DMS53 treated with DMSO at 0.1 percent for 48 hours (cell line): Measurements from ENCODE around the gene TNS3.

Source experiments
- DNase-seq: peaks from one replicate; lab custom pipeline; 2025; ENCODE audit not compliant: unreplicated experiment; lab: John Stamatoyannopoulos, UW

TNS3 gene

GRCh38 chr7:47318395-47319182, 263.3 kb downstream of the TNS3 start:
- DNase-seq, result no peak

DNA sequence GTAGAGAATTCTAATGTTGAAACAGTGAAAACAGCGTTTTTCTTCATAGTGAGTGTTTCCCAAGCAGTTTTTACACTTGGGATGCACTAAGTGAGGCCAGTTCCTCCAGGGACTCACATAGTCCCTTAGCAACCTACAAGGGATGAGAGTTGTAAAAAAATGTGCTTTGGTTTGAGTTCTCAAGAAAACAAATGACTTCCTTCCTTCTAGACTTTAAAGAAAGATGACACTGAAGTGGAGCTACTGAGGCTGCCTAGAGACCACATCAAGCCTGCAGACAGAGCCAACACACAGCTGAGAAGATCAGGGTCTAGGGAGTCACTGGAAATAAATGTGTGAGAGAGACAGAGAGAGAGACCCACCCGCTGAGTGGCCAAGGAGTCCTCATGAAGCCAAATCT, 264.4 kb downstream of the TNS3 start:
- DNase-seq, result no peak

DNA sequence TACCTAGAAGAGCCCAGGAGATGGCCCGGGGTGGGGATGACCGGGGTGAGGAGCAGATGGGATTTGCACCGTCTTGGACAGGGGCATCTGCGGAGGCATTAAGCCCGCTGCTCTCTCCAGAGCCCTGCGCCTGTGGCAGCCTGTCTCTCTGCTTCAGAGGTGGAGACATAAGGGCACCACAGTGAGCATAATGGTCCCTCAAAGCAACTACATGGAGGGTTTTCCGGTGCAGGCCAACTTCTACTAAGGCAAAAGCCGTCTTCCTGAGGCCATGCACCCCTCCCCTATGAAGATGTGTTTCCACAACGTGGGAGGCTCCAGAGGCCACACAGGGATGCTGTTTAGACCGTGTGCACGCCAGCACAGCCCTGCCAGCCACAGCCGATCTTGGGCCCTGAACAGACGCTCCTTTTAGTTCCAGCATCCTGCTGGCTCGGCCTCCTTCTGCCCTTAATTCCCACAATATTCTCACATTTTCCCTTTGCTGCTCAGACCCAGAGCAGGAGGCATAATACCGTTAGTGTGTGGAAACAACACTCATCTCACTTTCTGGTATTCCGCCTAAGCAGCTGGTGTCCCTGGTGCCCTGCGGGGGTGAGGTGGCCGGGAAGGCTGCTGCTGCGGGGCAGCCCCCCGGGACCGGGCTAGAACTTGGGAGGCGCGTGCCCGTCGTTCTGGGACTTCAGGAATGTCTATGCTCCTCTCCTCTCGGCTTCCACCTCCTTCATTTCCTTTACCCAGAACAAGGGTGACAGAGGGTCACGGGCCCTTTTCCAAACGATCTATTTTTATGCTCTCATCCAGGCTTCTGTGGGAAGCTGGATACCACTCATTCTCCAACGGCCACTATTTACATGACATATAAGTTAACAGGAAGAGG, 266.9 kb downstream of the TNS3 start:
- DNase-seq, result no peak

DNA sequence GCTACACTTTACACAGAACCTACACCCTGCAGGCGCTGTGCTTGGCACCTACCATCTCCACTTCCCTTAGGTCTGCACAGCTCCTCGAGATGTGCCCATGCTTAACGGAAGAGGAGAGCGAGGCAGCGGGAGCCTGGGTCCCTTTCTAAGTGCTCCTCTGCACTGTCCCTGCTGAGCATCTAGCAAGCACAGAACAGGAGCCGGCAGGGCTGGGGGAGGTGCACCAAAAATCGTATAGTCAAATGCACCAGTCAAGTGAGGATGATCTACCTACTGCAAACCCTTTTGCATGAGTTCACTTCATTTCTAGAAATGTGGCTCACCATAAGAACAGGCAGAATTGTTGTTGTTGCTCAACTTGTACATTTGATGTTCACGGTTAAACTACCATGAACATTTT, 267.7 kb downstream of the TNS3 start:
- DNase-seq, result no peak

GRCh38 chr7:47313564-47313963, 268.3 kb downstream of the TNS3 start:
- no peak for DNase-seq

DNA sequence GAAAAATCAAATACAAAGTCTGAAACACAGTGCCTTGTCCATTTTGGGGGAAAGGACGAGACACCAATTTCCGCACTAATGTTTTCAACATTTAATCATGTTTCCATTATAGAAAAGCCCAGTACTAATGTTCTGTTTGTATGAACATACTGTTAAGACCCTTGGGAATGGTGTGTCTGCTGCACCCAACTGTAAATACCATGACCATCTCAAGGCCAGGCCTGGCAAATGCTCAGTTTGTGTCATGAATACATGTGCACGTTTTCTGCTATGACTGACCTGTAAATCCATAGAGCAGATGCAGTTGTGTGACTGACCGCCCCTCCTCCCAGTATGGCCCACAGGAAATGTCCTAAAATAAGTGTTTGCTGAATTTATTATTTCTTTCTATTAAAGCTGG, 270.0 kb downstream of the TNS3 start:
- no peak for DNase-seq

GRCh38 chr7:47310020-47310419, 271.9 kb downstream of the TNS3 start:
- DNase-seq, result no peak

DNA sequence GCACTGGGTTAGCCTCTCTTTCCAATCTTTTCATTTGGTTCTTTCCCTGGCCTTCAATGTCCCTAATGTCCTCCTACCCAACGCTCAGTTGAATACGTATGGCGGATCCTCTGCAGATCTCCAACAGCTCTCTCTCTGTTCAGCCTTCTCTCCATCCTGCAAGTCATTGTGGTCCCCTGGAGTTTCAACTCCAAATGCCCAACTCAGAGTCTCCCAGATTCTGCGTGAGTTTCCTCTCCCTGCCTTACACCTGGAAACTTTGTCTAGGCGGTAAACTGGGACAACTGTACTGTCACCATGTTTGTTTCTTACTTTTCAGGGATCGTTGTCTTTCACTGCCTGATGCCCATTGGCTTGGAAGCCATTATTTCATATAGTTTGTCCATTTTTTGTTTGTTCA, 273.1 kb downstream of the TNS3 start:
- DNase-seq, result no peak

GRCh38 chr7:47307311-47307710, 274.6 kb downstream of the TNS3 start:
- DNase-seq, result no peak

GRCh38 chr7:47304727-47305719, 276.9 kb downstream of the TNS3 start:
- no peak for DNase-seq

- no peak for DNase-seq
Observed at GRCh38 chr7:47303695-47304453, 278.0 kb downstream of the TNS3 start.

DNA sequence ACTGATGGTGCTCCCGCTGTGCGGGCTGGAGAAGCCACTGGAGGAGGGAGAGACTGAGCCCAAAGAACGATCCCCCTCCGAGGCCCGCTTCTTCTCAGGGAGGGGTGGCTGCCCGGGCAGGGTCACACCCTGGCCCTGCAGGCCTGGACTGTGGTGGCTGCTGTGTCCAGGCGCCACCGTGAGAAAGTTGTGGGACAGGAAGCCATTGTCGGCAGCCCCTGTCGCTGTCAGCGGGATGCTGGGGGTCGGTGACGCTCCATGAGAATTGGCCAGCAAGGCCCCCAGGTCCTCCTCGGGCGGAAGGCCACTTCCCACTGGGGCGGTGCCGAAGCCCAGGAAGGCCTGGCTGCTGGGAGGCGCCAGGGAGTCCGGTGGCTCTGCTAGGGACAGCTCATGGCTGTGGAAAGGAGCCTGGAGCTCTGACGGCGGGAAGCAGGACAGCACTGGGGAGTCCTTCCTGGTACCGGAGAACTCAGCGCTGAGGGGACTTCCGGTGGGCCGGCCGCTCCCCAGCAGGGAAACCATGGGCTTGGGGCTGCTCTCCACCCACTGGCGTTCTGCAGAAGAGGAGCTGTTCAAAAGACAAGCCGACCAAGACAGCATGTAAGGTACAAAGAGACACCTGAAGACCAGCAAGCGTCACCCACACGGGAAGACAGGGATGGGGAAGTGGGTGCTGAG, 278.8 kb downstream of the TNS3 start:
- no peak for DNase-seq

- no peak for DNase-seq
Observed at GRCh38 chr7:47302560-47302959, 279.4 kb downstream of the TNS3 start.

DNA sequence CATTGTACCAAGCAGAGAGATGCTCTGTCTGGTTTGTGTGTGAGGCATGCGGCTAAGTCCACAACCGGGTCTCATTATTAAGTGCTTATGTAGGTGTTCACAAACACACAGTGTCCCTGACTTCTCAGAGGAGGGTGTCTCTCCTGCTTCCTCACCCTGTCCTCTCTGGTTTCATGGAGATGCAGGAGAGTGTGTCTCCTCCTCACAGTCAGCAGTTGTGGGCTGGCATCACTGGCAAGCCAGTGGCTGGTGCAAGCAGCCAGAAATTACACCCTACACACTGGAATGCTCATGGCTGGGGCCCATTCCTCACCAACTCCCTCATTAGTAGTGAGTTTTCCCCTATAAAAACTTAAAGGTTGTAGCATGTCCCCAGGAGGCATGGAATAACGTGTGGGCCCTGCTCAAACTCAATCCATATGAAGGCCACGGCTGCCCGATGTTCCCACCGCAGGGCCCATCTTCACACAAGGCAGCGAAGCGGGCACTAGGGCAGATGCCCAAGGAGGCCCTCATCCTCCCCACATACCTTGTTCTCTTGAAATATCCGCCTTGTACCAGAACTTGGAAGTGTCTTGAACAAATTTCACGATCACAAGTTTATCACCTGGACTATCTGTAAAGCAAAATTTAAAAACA, 280.1 kb downstream of the TNS3 start:
- DNase-seq, result no peak

GRCh38 chr7:47301105-47301477, 280.8 kb downstream of the TNS3 start:
- no peak for DNase-seq

DNA sequence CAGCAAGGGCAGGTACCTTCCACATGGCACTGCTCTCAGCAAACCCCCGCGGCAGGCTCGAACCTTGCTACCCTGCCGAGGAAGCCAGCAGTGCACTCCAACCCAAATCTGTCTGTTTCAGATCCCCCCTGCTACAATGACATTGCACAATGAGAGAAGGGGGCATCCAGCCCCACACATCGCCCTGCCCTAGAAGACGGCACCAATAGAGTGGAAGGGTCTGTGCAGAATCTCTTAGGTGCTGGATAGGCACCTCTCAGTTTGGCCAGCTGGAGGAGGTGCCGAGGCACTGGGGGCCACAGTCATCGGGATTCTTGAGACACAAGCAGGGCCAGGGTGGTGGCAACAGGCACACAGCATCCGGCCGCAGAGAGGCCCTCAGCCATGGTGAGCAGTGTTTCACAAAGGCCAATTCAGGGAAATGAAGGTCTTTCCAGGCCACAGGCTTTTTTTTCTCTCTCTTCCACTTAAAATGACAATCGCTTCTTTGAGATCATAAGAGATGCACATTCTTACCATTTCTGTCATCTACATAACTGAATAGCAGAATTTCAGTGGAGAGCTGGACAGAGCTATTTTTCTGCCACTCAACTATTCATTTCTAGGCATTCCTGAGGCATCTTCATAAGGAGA, 281.3 kb downstream of the TNS3 start:
- DNase-seq, result no peak

- no peak for DNase-seq
Observed at GRCh38 chr7:47299496-47299895, 282.4 kb downstream of the TNS3 start.

DNA sequence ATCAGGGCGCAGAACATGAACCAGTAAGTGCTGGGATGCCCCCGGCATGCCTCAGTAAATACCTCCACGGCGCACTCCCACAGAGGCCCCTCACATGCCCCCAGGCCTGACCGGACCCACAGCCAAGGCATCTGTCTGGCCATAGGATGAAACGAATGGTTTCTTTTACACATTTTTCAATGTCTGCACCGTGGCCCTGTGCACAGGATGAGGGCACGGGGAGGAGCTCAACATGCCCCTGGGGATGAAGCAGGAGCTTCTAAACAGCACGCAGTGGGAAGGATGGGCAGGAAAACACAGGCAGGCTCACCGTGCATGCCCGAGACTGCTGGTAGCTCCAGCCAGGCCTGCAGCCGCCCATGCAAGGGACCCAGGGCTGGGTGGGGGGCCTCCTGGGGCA, 283.3 kb downstream of the TNS3 start:
- DNase-seq, result no peak

DNA sequence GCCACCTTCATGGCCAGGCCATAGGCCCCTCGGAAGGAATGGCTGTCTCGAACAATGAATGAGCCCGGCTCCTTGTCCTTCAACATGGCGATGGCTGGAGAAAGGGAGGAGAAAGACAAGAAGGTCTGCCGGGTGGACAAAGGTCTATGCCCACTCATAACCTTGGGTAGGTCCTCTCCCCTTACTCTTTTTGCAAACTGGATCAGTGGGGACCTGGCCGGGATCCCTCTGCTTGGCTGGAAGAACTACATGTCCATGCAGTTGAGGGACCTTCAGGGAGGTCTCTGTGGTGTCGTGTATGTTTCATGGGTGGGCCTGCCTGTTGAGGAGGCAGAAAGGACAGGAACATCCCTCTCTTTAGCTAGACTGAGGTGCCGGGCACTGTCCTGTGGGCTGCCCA, 284.8 kb downstream of the TNS3 start:
- DNase-seq, result no peak
